GM18873 (cell line): ENCODE data around the gene PGAM2.

ENCODE experiments used
- ATAC-seq: cut with Tn5 transposase; IDR thresholded peaks from one replicate; pipeline ENCODE4 v1.9.1; 2021; ENCODE audit warnings: mild to moderate bottlenecking, moderate library complexity, moderate number of reproducible peaks; ENCODE audit not compliant: unreplicated experiment, low FRiP score

PGAM2 gene

DNA sequence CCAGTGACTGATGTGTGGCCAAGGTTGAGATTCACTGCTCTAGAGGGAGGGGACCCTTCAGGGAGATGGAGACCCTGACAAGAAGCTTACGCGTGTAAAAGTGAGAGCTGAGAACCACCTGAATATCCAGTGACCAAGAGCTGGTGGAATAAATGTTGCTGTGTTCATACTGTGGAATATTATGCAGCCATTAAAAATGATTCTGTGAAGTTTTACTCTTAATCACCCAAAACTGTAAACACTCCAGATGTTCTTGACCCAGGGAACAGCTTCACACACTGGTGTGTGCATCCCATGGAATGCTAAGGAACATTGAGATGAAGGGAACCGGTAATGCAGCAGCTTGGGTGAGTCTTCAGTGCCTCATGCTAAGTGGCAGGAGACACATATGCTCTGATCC is 21.3 kb upstream of the PGAM2 start:
- no peak for ATAC-seq

DNA sequence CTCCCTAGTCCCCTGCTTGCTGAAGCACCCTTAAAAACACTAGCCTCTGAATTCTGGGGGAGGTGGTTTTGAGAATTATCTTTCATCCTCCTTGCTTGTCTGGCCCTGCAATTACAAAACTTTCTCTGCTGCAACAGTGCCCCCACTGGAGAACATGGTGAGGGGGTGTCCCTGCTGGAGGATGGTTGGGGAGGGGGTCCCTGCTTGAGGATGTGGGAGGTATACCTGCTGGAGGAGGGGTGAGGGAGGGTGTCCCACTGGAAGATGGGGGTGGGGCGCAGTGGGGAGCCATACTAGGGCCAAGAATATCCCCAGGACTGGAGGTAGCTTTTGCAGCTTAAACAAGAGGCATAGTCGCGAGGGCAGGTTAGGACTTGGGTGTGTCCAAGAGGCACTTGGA is 20.2 kb upstream of the PGAM2 start:
- ATAC-seq: no peak

DNA sequence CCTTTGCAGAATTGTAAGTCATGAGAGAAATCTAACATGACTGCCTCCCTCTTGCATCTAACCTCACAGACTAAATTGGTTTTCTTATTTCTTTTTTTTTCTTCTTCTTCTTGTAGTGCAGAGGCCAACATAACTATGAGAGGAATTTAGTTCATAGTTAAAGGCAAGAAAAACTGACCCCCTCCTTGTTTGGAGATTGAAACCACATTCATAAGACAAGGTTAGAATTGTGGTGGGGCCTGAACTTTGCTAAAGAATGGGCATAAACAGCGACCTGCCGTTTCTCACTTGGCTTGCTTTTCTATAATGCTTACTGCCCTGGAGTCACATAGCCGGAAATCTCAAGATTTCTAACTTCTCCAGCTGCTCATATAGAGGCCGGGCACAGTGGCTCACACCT is 19.3 kb upstream of the PGAM2 start:
- no peak for ATAC-seq

DNA sequence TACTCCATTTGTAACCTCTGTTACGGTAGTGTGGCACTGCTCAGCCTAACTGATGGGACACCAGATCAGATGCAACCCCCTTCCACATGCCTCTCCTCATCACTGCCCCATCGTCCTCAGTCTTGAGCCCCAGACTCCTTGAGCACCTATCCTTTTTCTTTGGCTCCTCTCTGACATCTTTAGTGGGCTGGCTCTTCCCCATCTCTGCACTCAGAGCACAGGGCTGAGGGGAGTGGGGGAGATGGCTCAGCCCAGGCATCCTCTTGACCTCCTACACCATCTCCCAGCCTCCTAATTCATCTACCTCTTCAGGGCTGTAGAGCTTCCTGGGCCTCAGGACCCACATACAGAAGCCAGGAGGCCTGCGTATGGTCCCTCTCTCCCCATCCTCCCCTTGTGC is 18.4 kb upstream of the PGAM2 start:
- no peak for ATAC-seq

DNA sequence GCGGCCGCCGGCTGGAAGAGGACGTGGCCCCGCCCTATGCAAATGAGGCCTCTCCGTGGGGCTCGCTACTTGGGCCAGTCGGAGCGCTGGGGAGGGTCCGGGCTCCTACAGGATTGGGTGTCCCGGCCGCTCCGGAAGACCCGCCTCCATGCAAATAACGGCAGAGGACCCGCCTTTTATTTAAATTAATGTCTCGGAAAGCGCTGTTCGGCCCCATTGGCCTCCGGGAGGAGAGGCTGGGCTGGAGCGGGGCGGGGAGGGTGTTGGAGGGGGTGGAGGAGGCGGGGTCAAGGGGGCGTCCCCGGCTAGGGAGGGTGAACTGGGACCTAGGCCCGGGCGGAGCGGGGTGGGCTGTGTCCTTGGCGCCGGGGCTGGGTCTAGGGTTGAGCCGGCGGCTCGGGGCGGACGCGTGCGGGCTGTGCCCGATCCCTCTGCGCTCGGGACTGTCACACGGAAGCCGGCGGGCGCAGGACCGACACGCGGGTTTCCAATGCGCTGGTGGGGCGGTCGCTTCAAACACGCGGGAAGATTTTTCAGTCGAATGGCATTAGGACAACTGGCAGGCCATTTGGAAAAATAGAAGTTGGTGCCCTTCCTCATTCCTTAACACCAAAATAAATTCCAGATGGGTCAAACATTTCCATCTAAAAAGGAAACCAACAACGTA is 17.3 kb upstream of the PGAM2 start:
- peak; percentile 85 for ATAC-seq

DNA sequence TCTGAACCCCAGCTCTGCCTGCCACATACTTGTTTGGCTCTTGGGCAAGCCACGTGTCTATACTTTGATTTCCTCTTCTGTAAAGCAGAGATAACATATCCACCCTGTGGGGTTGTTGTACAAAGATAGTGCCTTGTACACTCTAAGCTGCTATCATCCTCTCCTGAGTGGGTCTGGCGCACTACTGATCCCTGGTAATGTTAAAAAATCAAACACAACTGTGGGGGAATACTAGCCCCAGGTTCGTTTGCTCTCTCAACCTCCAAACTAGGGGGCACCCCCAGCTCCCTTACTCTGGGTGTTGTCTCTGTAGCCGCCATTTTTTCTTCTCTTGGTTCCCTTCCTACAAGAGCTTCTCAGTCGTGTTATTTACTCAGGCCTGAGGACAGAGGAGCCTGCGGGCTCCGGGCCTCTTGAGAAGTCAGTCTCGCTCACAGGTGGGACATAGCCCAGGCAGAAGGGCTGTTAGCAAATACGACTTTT is 15.9 kb upstream of the PGAM2 start:
- no peak for ATAC-seq

DNA sequence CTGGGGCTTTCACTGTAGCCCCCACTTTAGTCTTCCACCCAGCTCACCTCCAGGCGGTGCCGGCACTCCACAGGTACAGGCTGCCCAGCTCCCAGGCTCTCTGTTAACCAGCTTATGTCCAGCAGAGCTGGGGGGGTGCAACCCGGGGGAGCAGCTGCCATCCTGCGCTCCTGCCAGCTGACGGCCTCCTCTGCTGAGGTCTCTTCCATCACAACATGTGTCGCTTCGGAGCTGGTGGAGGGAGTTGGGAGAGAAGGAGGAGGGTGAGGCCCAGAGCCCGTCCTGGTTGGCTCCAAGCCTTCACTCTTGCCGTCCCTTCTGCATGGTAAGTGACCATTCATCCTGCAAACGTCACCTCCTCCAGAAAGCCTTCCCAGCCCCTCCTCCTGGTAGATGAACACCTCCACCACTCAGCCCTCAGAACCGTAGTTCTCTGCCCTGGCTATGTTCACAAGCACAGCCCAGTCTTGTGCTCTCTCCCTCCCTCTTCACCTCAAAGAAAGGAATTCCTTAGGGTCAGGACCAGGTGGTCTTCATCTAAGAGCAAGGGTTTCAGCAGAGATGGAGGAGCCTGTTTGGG is 15.4 kb upstream of the PGAM2 start:
- ATAC-seq: no peak

DNA sequence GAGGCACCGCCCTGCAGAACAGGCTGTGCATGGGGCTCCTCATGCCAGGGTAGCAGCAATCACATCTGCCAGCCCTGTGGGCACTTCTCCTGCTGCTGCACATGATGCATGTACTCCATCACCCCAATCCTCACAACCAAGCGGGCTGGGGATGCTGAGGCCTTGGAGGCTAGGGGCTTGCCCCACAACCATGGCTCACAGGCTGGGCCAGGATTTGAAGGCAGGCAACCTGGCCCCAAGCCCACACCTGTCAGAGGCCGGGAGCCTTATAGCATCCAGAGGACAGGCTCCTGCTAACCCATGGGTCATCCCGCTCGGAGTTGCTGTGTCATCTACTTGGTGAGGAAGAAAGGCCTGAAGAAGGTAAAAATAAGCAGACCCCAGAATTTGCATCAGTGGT is 14.8 kb upstream of the PGAM2 start:
- ATAC-seq: no peak

DNA sequence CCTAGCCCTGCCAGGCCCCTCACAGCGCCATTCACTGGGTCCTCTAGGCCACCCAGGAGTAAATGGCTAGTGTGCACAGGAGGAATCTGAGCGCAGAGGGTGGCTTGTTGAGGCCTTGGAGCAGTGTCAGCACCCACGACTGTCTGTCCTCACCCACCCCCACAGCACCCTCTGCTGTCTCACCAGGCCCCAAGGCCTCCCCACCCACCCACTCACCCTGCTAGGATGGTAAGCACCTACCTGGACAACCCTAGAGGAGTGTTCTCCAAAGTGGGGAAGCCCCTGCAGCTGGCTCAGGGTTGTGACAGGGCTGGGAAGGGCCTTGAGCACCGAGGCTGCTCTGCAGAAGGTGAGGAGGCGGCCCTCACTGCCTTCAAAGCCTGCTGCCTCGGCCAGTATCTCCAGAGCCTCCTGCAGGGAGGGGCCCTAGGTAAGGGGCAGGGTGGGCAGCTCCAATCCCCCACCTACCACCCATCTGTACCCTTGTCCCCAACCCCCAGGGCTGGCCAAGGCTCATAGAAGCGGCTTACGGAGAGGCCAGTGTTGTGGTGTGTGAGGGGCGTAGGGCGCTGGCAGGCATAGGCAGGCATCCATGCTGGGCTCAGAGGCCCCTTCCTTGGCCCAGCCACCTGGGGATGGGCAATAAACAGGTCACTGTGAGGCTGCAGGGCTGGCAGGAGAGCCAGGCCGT is 14.1 kb upstream of the PGAM2 start:
- ATAC-seq: no peak

DNA sequence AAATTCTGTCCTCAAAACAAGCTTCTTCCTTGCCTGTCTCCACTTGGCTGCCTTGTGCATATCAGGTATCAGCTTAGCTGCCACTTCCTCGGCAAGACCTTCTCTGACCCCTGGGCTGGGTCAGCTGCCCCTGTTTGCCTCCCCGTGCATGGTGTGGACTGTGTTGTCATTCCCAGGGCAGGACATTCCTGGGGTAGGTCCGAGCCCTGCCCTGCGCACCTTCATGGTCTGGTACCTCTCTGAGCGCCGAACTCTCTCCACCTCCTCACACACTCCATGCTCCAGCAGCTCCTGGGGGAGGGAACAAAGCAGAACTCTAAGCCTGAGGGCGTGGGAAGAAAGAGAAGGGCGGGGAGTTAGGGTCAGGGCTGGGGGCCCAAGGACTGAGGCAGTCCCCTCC is 13.2 kb upstream of the PGAM2 start:
- no peak for ATAC-seq

DNA sequence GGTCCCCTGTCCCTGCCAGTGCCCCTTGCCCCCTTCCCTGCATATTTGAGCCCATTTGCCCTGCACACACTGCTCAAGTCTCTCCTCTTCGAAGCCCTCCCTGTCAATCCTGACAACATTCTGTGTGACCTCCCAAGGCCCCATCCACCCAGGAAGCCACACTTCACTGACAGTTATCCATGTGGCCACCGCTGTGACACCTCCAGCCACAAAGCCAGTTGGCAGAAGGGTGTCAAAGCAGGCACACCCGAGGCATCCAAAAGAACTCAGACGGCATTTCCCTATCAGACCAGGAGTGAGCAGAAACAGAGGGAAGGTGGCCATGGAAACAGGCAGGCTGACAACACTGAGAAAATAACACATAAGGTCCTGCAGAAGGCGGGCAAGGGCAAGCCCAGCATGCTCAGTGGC is 12.3 kb upstream of the PGAM2 start:
- no peak for ATAC-seq

DNA sequence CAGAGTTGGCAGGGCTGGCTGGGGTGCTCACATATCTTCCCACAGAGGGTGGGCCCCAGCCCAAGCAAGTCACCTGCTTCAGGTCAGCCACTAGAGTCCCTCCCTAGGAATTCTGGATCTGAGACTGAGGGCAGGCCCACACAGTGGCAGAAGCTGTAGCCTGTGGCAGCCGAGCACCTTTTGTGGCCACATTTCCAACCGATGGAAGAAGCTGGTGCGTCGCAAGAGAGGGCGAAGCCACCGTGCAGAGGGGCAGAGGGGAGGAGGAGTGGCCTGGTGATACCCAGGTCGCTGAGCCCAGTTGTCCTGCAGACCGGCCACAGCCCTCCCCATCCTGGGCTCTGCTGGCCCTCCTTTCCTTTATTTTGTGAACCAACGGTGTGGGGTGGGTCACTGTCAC is 11.7 kb upstream of the PGAM2 start:
- ATAC-seq: no peak

DNA sequence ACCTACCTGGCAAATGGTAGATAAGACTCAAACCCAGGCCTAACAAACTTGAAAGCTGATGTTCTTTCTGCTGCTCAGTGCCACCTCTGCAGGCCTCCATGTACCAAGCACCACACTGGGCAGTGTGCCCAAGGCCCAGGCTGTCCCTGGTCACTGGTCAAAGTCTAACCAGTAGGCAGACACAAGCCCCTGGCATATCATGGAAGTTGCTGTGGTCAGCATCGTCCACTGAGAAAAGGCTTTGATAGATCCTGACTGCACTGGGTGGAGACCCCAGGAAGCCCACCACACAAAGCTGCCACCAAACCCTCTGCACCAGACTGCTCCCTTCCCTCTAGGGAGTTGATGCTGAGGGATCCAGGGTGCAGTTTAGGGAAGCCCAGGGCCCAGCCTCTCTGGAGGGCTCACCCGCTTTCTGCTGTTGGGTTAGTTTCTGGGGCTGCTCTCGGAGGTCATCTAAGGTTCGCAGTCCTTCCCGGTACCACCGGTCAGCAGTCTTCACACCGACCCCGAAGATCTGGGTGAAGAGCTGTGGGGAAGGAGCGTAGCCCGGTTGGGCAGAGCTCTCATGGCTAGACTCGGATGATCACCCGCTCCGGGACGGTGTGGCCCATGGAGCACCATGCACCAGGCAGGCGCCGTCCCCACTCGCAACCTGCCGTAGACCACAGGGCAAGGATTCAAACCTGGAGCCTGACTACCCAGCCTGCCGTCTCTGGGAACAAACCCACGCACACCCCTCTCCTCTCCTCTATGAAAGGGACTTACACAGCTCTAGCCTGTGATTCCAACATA is 10.9 kb upstream of the PGAM2 start:
- no peak for ATAC-seq

DNA sequence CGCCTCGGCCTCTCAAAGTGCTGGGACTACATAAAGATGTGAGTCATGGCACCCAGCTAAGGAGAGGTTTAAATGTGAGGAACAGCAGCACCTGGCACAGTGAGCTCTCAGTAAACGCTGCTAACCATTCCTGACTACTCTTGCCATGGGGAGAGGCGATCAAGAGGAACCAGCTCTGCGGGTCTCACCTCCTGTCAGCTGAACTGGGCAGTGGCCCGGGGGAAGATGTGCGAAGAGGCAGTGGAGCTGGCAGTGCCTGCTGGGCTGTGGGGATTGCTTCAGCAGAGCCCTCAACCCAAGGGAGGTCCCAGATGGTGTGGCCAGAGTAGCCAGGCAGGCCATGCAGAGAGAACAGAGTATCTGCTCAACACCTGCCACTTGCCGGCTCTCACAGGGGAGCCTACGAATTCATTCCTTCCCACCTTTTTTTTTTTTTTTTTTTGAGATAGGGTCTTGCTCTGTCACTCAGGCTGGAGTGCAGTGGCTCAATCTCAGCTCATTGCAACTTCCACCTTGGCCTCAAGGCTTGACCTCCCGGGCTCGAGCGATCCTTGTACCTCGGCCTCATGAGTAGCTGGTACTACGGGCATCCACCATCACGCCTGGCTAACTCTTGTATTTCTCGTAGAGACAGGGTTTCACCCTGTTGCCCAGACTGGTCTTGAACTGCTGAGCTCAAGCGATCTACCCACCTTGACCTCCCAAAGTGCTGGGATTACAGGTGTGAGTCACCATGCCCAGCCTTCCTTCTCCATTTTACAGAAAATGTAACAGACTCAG is 10.1 kb upstream of the PGAM2 start:
- no peak for ATAC-seq

DNA sequence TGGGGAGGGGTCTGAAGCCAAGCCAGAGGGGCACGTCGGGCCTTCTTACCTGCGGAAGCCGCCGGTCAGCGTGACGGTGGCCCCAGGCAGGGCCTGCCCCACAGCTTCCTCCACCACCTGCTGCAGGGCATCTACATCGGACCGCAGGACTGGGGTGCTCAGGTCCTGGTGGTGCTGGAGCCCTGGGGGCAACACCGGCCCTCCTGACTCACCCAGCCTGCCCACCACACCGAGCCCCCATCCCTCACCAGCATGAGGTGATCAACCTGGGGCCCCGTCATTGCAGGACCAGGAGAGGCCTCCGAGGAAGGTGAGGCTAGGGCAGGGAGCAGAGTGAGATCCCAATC is 9.0 kb upstream of the PGAM2 start:
- no peak for ATAC-seq

DNA sequence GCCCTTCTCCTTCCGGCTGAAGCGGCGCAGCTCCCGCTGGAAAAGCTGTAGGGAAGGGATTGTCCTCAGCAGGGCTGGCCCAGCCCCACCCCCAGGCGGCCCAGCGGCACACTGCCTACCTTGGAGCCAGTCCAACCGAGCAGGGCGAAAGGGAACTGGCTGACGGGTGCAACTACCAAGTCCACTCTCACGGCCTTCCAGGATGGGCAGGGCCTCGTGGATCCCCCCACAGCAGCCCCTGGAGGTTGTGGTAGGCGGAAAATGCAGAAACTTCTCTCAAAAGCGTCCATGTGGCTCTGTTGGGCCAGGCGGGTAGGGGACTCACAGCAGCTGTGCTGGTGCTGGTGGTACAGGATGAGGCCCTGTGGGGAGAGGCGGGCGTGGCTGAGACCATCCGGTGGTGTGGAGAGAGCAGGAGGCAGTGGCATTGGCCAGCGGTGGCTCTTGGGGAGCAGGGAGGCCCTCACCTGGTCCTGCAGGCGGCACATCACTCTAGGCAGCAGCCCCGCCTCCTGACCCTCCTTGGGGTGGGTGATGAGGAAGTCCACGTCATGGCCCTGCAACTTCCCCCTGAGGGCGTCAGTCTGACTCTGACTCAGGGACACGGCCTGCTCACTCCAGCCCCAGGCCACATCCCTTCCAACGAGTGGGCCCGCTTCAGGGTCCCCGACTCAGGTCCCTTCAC is 8.4 kb upstream of the PGAM2 start:
- ATAC-seq: no peak

DNA sequence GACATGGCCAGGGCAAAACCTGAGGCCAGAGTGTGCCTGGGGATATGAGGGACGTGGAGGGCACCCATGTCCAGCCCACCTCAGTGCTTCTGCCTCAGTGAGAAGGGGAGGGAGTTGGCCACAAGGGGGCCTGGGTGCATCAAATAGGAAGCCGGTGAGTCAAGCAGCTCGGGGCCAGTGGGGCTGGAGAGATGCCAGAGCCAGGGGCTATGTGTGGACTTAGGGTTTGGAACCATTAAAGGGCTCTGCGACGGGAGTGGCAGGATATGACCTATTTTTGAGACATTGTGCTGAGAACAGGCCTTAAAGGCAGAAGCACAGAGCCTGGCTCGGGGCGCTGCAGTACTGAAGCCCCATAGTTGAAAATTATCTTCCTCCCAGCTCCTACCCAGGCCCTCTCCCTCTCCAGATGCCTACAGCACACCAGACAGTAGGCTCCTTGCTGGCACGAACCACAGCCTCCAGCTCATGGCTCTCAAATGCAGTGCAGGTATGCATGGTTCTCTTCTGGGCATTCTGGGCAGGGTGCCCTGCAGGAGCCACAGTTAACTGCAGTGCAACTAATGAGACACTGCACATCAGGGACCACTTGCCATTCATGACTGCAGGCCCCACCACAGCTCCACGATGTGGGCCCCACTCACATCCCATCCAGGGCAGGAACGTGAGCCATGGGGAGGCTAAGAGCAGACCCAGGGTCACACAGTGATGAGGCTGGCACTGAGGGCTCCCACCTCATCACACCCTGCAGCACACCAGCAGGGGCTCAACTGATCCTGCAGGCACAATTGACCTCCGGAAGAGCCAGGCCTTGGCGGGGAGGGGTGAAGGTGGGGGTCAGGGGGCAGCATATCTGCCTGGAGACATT is 7.2 kb upstream of the PGAM2 start:
- ATAC-seq: no peak

DNA sequence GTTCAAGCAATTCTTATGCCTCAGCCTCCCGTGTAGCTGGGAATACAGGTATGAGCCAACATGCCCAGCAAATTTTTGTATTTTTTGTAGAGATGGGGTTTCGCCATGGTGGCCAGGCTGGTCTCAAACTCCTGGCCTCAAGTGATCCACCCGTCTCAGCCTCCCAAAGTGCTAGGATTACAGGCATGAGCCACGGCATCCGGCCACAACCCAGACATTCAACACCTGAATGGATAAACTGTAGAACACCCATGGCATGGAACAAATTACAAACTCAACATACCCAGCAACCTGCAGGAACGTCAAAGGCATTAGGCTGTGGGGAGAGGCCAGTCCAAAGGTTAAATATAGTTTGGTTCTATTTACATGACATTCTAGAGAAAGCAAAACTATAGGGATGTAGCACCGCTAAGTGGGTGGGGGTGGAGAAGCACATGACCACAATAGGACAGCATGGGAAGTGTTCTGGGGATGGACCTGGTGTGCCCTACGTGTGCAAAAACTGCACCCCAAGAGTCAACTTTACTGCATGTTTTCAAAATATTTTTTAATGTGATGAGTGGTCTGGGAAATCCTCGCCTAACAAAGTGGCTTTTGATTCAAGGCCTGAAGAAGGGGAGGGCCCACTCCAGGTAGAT is 6.5 kb upstream of the PGAM2 start:
- no peak for ATAC-seq

DNA sequence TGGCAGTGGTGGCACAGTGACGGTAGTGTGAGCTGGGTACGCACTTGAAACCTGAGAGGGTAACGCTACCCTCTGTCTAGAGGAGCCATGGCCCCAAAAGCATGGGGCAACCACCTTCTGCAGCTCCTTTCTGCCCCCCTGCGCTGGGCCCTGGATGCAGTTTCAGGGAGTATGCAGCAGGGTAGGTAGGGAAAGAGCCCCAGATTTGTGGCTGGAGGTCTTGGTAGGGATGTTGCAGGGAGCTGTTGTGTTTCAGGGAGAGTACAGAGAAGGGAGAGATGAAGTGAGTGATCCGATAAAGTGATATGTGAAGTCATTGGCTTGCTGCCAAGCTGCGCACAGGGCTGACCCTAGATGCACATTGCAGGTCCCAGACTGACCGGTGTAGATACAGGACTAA is 2.7 kb upstream of the PGAM2 start:
- no peak for ATAC-seq
